Measurements from ENCODE around the gene SLAIN1.

The SLAIN1 gene

DNA sequence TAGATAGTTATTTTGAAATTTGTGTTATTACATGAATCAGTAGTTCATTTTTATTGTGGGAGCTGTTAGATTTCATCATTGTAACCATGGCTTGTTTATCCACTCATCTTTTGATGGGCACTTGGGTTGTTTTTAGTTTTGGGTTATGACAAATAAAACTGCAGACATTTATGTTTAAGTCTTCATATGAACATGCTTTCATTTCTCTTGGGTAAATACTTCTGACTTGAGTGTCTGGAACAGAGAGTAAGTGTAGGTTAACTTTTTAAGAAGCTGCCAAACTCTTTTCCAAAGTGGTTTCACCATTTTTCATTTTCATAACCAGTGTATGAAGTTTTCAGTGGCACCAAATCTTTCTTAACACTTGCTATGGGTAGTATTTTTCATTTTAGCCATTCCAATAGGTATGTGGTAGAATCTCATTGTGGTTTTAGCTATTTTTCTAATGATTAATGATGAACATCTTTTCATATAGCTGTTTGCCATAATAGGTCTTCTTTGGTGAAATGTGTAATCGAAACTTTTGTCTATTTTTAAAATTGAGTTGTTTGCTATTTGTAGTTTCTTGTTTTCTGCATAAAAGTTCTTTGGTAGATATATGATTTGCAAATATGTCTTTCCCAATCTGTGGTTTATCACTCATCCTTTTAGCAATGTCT is 17.9 kb downstream of the SLAIN1 start:
- DNase-seq, result no peak

DNA sequence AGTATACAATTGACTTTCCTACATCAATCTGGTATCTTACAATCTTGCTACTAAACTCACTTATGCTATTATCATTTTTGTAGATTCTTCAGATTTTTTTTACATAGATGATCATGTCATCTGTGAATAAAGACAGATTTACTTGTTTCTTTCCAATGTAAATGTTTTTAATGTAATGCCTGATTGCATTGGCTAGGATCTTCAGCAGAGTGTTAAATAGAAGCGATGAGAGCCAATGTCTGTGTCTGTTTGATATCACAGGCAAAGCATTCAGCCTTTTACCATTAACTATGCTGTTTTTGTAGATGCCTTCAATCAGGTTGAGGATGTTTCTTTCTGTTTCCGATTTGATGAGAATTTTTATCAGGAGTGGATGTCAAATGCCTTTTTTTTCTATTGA is 19.2 kb downstream of the SLAIN1 start:
- DNase-seq, result no peak

DNA sequence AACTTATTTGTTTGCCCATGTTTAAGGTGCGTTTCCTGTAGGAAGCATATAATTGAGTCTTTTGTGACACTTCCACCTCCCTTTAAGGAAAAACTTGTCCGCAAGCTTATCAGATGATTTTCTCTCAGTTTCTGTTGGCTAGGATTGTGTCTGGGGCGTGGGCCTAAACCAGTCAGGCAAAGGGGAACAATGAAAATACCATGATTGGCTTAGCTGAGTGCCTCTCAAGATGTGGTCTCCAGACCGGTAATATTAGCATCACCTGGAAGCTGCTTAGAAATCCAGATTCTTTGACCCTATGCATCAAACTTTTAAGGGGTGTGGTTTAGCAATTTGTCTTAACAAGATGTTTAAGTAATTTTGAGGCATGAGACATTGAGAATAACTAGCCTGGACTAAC is 20.0 kb downstream of the SLAIN1 start:
- no peak for DNase-seq

DNA sequence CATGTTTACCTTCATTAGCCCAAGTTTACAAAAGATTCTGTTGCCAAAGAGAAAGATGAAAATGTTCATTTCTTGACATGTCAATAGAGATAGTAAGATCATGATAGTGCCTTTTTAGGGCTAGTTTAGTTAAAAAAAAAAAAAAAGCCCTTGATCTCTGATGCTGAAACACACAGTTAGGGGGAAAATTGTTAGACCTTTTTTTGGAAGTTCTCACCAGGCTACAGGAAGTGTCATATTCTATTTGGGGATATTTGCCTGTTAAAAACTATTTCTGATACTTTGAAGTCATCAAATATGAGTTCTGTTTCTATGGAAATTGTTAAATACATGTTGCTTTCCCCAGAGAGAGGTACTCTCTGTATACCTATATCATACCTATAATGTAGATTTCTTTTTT is 21.6 kb downstream of the SLAIN1 start:
- no peak for DNase-seq

- no peak for DNase-seq
These were observed 23.5 kb downstream of the SLAIN1 start for GRCh38 chr13:77720988-77721387.

- no peak for DNase-seq
These were observed 26.6 kb downstream of the SLAIN1 start for GRCh38 chr13:77724092-77724491.

DNA sequence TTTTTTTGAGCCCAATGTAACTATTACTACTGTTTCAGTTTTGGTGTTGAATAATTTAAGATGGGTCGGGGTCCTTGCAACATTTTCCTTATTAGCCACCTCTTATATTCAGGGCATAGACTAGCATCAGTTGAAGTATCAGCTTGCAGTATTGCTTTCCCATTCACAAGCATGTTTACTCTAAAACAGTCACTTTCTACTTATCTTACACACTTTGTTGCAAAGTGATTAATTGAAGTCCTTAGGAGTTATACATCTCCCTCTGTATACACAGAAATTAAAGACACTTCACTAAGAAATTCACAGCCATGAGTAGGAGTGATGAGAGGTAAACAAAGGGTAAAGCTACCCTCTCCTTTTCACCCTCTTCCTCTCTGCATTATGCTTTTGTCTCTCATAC is 27.6 kb downstream of the SLAIN1 start:
- no peak for DNase-seq

DNA sequence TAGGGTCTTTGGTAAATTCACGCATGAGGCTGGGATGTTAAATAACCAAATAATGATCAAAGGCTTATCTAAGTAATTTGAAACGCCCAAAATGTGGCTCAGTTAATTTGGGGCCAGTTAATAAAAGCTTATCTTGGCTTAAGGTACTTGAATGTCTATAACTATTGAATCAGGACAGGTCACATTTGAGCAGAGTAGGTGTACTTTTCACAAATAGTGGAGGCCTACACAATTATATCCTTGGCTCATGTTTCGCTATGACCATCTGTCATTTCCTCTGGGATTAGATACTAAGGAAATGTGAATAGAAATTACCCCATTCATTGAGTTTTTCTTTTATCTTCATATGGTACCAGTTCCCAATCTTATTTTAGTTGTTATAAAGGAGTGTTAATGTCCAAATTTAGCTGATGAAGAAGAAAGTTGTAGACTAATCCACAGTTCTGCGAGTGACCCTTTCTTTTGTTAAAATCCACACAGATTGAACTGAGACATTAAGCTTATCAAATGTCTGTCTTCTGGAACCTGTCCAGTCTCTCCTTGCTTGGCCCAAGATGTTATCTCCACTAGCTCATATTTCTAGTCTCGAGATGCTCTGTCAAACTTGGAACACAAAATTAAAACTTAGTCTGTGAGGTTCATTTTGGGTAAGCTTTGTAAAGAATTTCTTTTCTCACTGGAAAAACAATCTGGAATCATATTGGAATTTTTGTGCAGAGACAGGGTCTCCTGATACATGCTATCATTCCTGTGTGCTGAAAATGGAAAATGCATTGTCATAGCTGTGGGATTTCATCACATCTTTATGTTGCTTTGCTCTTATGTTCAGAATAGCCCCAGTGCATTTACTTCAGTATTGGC is 31.0 kb downstream of the SLAIN1 start:
- no peak for DNase-seq

GRCh38 chr13:77729502-77730221 is 32.2 kb downstream of the SLAIN1 start:
- no peak for DNase-seq

GRCh38 chr13:77730572-77730971 is 33.1 kb downstream of the SLAIN1 start:
- DNase-seq, result no peak

- no peak for DNase-seq
These were observed 34.8 kb downstream of the SLAIN1 start for GRCh38 chr13:77732287-77732686.

GRCh38 chr13:77733674-77734073 is 36.2 kb downstream of the SLAIN1 start:
- no peak for DNase-seq

GRCh38 chr13:77737583-77738200 is 40.2 kb downstream of the SLAIN1 start:
- DNase-seq, result no peak

GRCh38 chr13:77740097-77740735 is 42.7 kb downstream of the SLAIN1 start:
- DNase-seq, result no peak

- DNase-seq, result no peak
These were observed 43.6 kb downstream of the SLAIN1 start for GRCh38 chr13:77740931-77741596.

- no peak for DNase-seq
These were observed 44.1 kb downstream of the SLAIN1 start for GRCh38 chr13:77741597-77741972.

GRCh38 chr13:77742801-77743200 is 45.3 kb downstream of the SLAIN1 start:
- no peak for DNase-seq

DNA sequence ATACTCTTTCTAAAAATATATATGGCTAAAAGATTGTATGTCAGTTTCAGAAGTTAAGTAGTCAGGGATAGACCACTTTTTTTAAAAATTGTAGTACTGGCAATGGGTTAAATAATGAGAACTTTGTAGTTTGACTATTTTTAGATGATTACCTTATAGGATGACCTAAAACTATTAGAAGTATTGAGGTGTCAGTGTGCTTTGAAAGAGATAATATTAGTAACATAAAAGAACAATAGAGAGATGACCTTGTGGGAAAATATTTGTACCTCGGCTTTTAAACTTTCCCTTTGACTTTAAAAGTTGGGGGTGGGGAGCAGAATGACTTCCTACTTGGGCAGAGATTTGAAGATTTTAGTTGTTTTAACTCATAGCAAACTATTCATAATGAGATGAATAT is 48.3 kb downstream of the SLAIN1 start:
- no peak for DNase-seq

DNA sequence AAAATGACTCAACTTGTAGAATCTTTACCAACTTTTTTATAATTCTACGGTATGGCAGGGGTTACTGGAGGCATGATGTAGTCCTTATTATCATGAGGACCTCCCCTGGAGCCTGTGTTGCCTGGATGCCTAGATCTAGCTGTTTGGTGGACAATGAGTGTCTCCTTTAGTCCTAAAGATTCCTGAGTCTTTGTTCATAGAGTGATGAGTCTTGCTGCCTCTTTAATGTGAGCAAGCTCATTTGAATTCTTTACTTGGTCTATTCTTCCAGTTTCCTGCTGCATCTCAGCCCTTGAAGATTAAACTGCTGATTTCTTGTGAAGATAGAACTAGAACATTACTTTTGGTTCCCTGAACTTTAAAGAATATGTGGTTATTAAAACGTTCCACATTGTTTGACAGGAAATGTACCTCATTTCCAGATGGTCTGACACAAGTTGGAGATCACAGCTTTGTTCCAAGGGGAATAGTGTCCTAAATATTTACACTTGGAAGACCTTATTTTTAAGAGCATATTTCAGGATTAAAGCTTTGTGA is 51.9 kb downstream of the SLAIN1 start:
- DNase-seq, result no peak

DNA sequence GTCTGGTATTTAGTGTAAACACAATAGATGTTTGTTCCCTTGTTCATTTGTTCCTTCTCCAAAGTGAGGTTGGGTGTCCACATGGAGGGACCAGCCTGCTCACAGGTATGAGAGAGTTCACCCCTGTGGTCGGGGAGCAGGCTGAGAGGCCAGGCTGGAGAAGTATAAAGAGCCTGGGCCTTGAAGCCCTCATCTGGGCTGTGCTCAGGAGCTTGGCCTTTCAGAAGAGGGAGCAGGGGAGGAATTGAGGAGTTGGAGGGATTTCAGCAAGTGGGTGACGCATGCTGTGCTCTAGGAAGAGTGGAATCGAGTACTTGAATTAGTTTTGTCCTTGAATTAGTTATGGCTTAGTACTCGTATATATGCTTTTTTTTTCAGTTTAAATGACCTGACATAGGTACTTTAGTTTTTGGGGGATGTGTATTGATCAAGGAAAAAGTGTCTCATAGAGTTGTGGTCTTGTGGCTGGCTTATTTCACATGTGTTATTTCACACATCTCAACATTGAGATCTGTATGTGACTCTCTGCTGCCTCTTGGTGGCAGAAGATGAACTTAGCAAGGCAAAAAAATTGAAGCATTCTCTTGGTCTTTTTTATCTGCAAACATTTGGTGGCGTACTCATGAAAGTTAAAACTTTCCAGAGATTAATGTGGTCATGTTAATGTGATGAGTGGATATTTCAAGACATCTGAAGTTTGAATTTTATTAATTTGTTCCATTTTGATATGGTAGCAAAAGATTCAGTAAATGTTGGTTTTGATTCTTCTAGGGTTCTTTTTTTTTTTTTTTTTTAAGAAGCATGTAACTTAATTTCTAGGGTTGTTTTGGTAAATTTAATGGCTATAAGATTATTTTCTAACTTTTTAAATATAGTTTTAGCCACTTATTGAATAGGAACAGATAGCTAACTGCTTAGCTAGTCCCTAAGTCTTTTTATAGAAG is 54.3 kb downstream of the SLAIN1 start:
- peak in 2 of 4 experiments; percentile 5 to 9 for DNase-seq
